ENCODE data around the gene CLMP.

- no peak for TF ChIP-seq TEAD4 (IDR thresholded peaks at IDR 0.05)
- no peak for TF ChIP-seq EGR1 (IDR thresholded peaks at IDR 0.05)
- TF ChIP-seq, protein P1, sequence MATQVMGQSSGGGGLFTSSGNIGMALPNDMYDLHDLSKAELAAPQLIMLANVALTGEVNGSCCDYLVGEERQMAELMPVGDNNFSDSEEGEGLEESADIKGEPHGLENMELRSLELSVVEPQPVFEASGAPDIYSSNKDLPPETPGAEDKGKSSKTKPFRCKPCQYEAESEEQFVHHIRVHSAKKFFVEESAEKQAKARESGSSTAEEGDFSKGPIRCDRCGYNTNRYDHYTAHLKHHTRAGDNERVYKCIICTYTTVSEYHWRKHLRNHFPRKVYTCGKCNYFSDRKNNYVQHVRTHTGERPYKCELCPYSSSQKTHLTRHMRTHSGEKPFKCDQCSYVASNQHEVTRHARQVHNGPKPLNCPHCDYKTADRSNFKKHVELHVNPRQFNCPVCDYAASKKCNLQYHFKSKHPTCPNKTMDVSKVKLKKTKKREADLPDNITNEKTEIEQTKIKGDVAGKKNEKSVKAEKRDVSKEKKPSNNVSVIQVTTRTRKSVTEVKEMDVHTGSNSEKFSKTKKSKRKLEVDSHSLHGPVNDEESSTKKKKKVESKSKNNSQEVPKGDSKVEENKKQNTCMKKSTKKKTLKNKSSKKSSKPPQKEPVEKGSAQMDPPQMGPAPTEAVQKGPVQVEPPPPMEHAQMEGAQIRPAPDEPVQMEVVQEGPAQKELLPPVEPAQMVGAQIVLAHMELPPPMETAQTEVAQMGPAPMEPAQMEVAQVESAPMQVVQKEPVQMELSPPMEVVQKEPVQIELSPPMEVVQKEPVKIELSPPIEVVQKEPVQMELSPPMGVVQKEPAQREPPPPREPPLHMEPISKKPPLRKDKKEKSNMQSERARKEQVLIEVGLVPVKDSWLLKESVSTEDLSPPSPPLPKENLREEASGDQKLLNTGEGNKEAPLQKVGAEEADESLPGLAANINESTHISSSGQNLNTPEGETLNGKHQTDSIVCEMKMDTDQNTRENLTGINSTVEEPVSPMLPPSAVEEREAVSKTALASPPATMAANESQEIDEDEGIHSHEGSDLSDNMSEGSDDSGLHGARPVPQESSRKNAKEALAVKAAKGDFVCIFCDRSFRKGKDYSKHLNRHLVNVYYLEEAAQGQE (IDR thresholded peaks at IDR 0.05; ENCODE audit: low read depth): no peak
- no peak for TF ChIP-seq CEBPB (IDR thresholded peaks at IDR 0.05)
- TF ChIP-seq, protein P2, sequence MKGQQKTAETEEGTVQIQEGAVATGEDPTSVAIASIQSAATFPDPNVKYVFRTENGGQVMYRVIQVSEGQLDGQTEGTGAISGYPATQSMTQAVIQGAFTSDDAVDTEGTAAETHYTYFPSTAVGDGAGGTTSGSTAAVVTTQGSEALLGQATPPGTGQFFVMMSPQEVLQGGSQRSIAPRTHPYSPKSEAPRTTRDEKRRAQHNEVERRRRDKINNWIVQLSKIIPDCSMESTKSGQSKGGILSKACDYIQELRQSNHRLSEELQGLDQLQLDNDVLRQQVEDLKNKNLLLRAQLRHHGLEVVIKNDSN (IDR thresholded peaks at IDR 0.05): no peak
- no peak for TF ChIP-seq ZBTB7A (IDR thresholded peaks at IDR 0.05; ENCODE audit: low read depth)
These were observed 16.9 kb upstream of the CLMP start for GRCh38 chr11:123211981-123212380.
